ENCODE measurements around the gene ERC2. TPM values are rescaled to one million over a fixed set of nuclear protein-coding genes. Genes with fewer than 3 reads are reported as not detected.
A peak's percentile ranks its signal among the peaks of the same experiment; 100 is the strongest.

Gene ERC2
- total RNA-seq, 1 donor from 2014 or later = 1.5 TPM

GRCh38 chr3:55893045-55893664 lies 575.1 kb downstream of the ERC2 start:
- H3K36me3 ChIP-seq = no peaks in the 10 kb centered on the region
- peaks cover 6% of the 10 kb centered on the region for H3K4me1 ChIP-seq
- no peaks in the 10 kb centered on the region for H3K27me3 ChIP-seq (ENCODE audit: low read depth)
- intact Hi-C loops (cut with DNase I) = no loop called here
- ATAC-seq = no peak
- no peak for DNase-seq
- no peak for TF ChIP-seq CTCF (IDR thresholded peaks at IDR 0.05)
- H3K4me3 ChIP-seq = no peak overlapping the region
- no peak overlapping the region for H3K27ac ChIP-seq
- no peaks in the 10 kb centered on the region for H3K9me3 ChIP-seq

GRCh38 chr3:55891106-55891505 lies 577.2 kb downstream of the ERC2 start:
- H3K27ac ChIP-seq = no peak overlapping the region
- TF ChIP-seq CTCF (IDR thresholded peaks at IDR 0.05) = no peak
- ATAC-seq (no peak), DNase-seq (no peak)
- intact Hi-C loops (cut with DNase I) = no loop called here
- no peaks in the 10 kb centered on the region for H3K4me1 ChIP-seq
- no peaks in the 10 kb centered on the region for H3K36me3 ChIP-seq
- no peaks in the 10 kb centered on the region for H3K27me3 ChIP-seq (ENCODE audit: low read depth)
- H3K9me3 ChIP-seq = no peaks in the 10 kb centered on the region
- no peak overlapping the region for H3K4me3 ChIP-seq

GRCh38 chr3:55888282-55888885 lies 579.9 kb downstream of the ERC2 start:
- no peak for TF ChIP-seq CTCF (IDR thresholded peaks at IDR 0.05)
- intact Hi-C loops (cut with DNase I) = no loop called here
- Histone ChIP-seq H3K27me3 (ENCODE audit: low read depth) (no peaks in the 10 kb centered on the region), H3K9me3 (no peaks in the 10 kb centered on the region), H3K4me3 (no peak overlapping the region), H3K36me3 (no peaks in the 10 kb centered on the region), H3K4me1 (no peaks in the 10 kb centered on the region), H3K27ac (no peak overlapping the region)
- DNase-seq (no peak), ATAC-seq (no peak)

GRCh38 chr3:55885721-55886120 lies 582.5 kb downstream of the ERC2 start:
- peak; percentile 30 to 78 for ATAC-seq
- intact Hi-C loops (cut with DNase I) = no loop called here
- no peak for TF ChIP-seq CTCF (IDR thresholded peaks at IDR 0.05)

GRCh38 chr3:55884491-55885285 lies 583.6 kb downstream of the ERC2 start:
- Histone ChIP-seq H3K4me3 (no peak overlapping the region), H3K27me3 (ENCODE audit: low read depth) (no peaks in the 10 kb centered on the region)
- no peak for DNase-seq

More at GRCh38 chr3:55885721-55886120, 582.5 kb downstream of the ERC2 start:
- Histone ChIP-seq H3K36me3 (no peaks in the 10 kb centered on the region), H3K27ac (no peak overlapping the region), H3K9me3 (no peaks in the 10 kb centered on the region), H3K4me1 (no peaks in the 10 kb centered on the region), H3K4me3 (no peak overlapping the region), H3K27me3 (ENCODE audit: low read depth) (no peaks in the 10 kb centered on the region)
- no peak for DNase-seq

More at GRCh38 chr3:55884491-55885285, 583.6 kb downstream of the ERC2 start:
- no peak for ATAC-seq
- no peaks in the 10 kb centered on the region for H3K4me1 ChIP-seq
- no peaks in the 10 kb centered on the region for H3K9me3 ChIP-seq
- no peak for TF ChIP-seq CTCF (IDR thresholded peaks at IDR 0.05)
- no peaks in the 10 kb centered on the region for H3K36me3 ChIP-seq
- no peak overlapping the region for H3K27ac ChIP-seq
- intact Hi-C loops (cut with DNase I) = no loop called here

Data from lower lobe of right lung (tissue), 2 donors.